HEK293T (cell line): ENCODE results near the gene RFX1.
"Not testable (repeated sequence)": the region's sequence is repeated elsewhere in the genome, so short reads cannot be mapped to it uniquely, and the experiment has no call there.

ENCODE experiments used
- CTCF ChIA-PET: fragments of 350-600 bp; formaldehyde crosslinking; extraction: SDS; loops from one replicate; lab custom pipeline; 2021; ENCODE audit warnings: antibody characterized with exemption, inconsistent platforms; lab: Yijun Ruan, JAX
- POLR2A ChIA-PET: fragments of 350-600 bp; formaldehyde crosslinking; extraction: SDS; loops from one replicate; lab custom pipeline; 2020; ENCODE audit warnings: antibody characterized with exemption, inconsistent platforms; lab: Yijun Ruan, JAX
- DNase-seq: peaks from one replicate; pipeline ENCODE4 v3.0.0; 2012; ENCODE audit warnings: mixed read lengths; ENCODE audit errors: extremely low spot score
- ARNT ChIP-seq: fragments of 450-650 bp; IDR thresholded peaks from 2 replicates; pipeline ENCODE4 v1.6.1; 2017; ENCODE audit warnings: mild to moderate bottlenecking
- BHLHE40 ChIP-seq: fragments of 450-650 bp; IDR thresholded peaks from 2 replicates; pipeline ENCODE4 v1.6.1; 2016; ENCODE audit warnings: mild to moderate bottlenecking, moderate library complexity, borderline replicate concordance
- CTBP1 ChIP-seq: fragments of 450-650 bp; IDR thresholded peaks from 2 replicates; pipeline ENCODE4 v1.6.1; 2016; ENCODE audit warnings: borderline replicate concordance
- ELF4 ChIP-seq: fragments of 450-650 bp; IDR thresholded peaks from 2 replicates; pipeline ENCODE4 v1.6.1; 2017; ENCODE audit warnings: antibody characterized with exemption
- FOXA1 ChIP-seq: fragments of 450-650 bp; IDR thresholded peaks from 2 replicates; pipeline ENCODE4 v1.6.1; 2016; ENCODE audit warnings: mild to moderate bottlenecking
- FOXK2 ChIP-seq: fragments of 450-650 bp; IDR thresholded peaks from 2 replicates; pipeline ENCODE4 v1.6.1; 2016; ENCODE audit warnings: mild to moderate bottlenecking
- FOXM1 ChIP-seq: fragments of 450-650 bp; IDR thresholded peaks from 2 replicates; pipeline ENCODE4 v1.6.1; 2017; ENCODE audit warnings: mild to moderate bottlenecking, borderline replicate concordance
- HDGF ChIP-seq: fragments of 450-650 bp; IDR thresholded peaks from 2 replicates; pipeline ENCODE4 v1.6.1; 2017; ENCODE audit warnings: antibody characterized with exemption, borderline replicate concordance
- L3MBTL2 ChIP-seq: fragments of 450-650 bp; conservative IDR thresholded peaks from 2 replicates; pipeline ENCODE4 v1.6.1; 2016; ENCODE audit warnings: mild to moderate bottlenecking
- LEF1 ChIP-seq: fragments of 450-650 bp; IDR thresholded peaks from 2 replicates; pipeline ENCODE4 v1.6.1; 2017; ENCODE audit warnings: mild to moderate bottlenecking, borderline replicate concordance
- NFRKB ChIP-seq: fragments of 450-650 bp; IDR thresholded peaks from 2 replicates; pipeline ENCODE4 v1.6.1; 2016; ENCODE audit warnings: mild to moderate bottlenecking, moderate library complexity
- PKNOX1 ChIP-seq: fragments of 450-650 bp; IDR thresholded peaks from 2 replicates; pipeline ENCODE4 v1.6.1; 2016
- SP1 ChIP-seq: fragments of 450-650 bp; IDR thresholded peaks from 2 replicates; pipeline ENCODE4 v1.6.1; 2017
- SUZ12 ChIP-seq: fragments of 450-650 bp; IDR thresholded peaks from 2 replicates; pipeline ENCODE4 v1.6.1; 2016; ENCODE audit warnings: mild to moderate bottlenecking
- TARDBP ChIP-seq: fragments of 450-650 bp; IDR thresholded peaks from 2 replicates; pipeline ENCODE4 v1.6.1; 2016
- ZNF384 ChIP-seq: fragments of 450-650 bp; IDR thresholded peaks from 2 replicates; pipeline ENCODE4 v1.6.1; 2016

The RFX1 gene

GRCh38 chr19:14052470-14052869, 46.4 kb upstream of the RFX1 start:
- no peak for DNase-seq
- ChIA-PET POLR2A (interaction anchor here (1.1 kb wide), 1 partner anchor 46 kb away, joined by 3 read pairs; the partner anchor contains the start of gene RFX1), CTCF (interaction anchor here (2.3 kb wide), 1 partner anchor 10 kb away, joined by 15 read pairs; no protein-coding TSS in a partner anchor)
- TF ChIP-seq FOXK2: no peak
- no peak for TF ChIP-seq FOXM1
- no peak for TF ChIP-seq HDGF
- no peak for TF ChIP-seq L3MBTL2
- no peak for TF ChIP-seq CTBP1
- TF ChIP-seq PKNOX1: no peak
- no peak for TF ChIP-seq ARNT
- TF ChIP-seq SUZ12: no peak
- TF ChIP-seq SP1: no peak
- TF ChIP-seq ZNF384: no peak
- TF ChIP-seq TARDBP: no peak
- no peak for TF ChIP-seq FOXA1
- TF ChIP-seq ELF4: no peak
- no peak for TF ChIP-seq LEF1
- TF ChIP-seq BHLHE40: no peak
- TF ChIP-seq NFRKB: no peak

GRCh38 chr19:14051980-14052379, 45.9 kb upstream of the RFX1 start:
- DNase-seq: no peak
- ChIA-PET CTCF (interaction anchor here (2.3 kb wide), 1 partner anchor 9 kb away, joined by 15 read pairs; no protein-coding TSS in a partner anchor), POLR2A (no interaction called here)
- TF ChIP-seq PKNOX1 (no peak), SUZ12 (no peak), FOXK2 (no peak), CTBP1 (no peak), FOXM1 (no peak), L3MBTL2 (no peak), ZNF384 (no peak), BHLHE40 (no peak), ARNT (no peak)

GRCh38 chr19:14050961-14051360, 44.8 kb upstream of the RFX1 start:
- POLR2A ChIA-PET, DNase-seq: not testable (repeated sequence)
- CTCF ChIA-PET: interaction anchor here (0.9 kb wide), 1 partner anchor 19 kb away, joined by 5 read pairs; the partner anchor contains the start of gene IL27RA

- POLR2A ChIA-PET: no interaction called here
- CTCF ChIA-PET: interaction anchor here (0.9 kb wide), 1 partner anchor 19 kb away, joined by 5 read pairs; the partner anchor contains the start of gene IL27RA
- no peak for DNase-seq
- TF ChIP-seq TARDBP (no peak), FOXM1 (no peak), ZNF384 (no peak), LEF1 (no peak), SP1 (no peak), FOXK2 (no peak), ELF4 (no peak)
Measured at GRCh38 chr19:14050512-14050911, 44.4 kb upstream of the RFX1 start.

GRCh38 chr19:14048443-14049153, 42.5 kb upstream of the RFX1 start:
- POLR2A ChIA-PET: interaction anchor here (1.3 kb wide), 1 partner anchor 9 kb away, joined by 3 read pairs; no protein-coding TSS in a partner anchor
- TF ChIP-seq ARNT (no peak), HDGF (no peak)
- CTCF ChIA-PET: interaction anchor here (0.7 to 1.5 kb wide), 3 partner anchors 17 to 209 kb away, joined by 3 to 8 read pairs (median 4); partner anchors contain the start of genes IL27RA and MISP3
- DNase-seq: peak; percentile 80

- CTCF ChIA-PET: interaction anchor here (1.5 kb wide), 1 partner anchor 24 kb away, joined by 3 read pairs; the partner anchor contains the start of gene MISP3
- POLR2A ChIA-PET: interaction anchor here (1.3 kb wide), 1 partner anchor 9 kb away, joined by 3 read pairs; no protein-coding TSS in a partner anchor
- not testable (repeated sequence) for DNase-seq
Measured at GRCh38 chr19:14047866-14048265, 41.7 kb upstream of the RFX1 start.

GRCh38 chr19:14042659-14043608, 36.8 kb upstream of the RFX1 start:
- POLR2A ChIA-PET: interaction anchor here (1.8 kb wide), 1 partner anchor 11 kb away, joined by 7 read pairs; the partner anchor contains the start of gene IL27RA
- peak; percentile 69 for DNase-seq
- CTCF ChIA-PET: interaction anchor here (0.5 to 1.9 kb wide), 8 partner anchors 10 to 181 kb away, joined by 3 to 15 read pairs (median 4); partner anchors contain the start of genes IL27RA, MISP3 and RLN3
